Measurements from ENCODE around the gene AGMO. TPM values are rescaled to one million over a fixed set of nuclear protein-coding genes. Genes with fewer than 3 reads are reported as not detected.
"Not testable (repeated sequence)": the region's sequence is repeated elsewhere in the genome, so short reads cannot be mapped to it uniquely, and the experiment has no call there.

AGMO gene
- polyA plus RNA-seq, 3 donors: 0.26 to 2.4 (median 1.7) TPM

DNA sequence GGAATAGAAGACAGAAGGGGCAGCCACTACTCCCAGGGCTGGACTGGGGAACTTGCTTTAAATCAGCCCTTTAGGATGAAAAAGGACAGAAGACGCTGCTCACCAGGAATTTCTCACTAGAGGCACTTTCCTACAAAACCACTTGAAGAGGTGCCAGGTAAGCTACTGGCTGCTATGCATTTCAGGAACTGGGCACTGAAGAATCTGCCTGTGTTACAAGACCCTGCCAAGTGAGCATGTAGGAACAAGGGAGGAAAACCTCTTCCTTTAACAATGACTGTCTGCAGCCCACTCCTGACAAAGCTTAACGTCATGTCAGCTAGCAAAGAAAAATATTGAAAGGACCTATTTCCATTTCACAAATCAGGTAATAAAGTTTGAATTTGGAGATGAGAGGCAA lies 5.8 kb upstream of the AGMO start:
- no peak overlapping the region for H3K27ac ChIP-seq (ENCODE audit: low read depth, low read length)
- 63 to 80% (median 70%) methylated on average over 2 of the region's 2 CpGs for WGBS, 3 donors

DNA sequence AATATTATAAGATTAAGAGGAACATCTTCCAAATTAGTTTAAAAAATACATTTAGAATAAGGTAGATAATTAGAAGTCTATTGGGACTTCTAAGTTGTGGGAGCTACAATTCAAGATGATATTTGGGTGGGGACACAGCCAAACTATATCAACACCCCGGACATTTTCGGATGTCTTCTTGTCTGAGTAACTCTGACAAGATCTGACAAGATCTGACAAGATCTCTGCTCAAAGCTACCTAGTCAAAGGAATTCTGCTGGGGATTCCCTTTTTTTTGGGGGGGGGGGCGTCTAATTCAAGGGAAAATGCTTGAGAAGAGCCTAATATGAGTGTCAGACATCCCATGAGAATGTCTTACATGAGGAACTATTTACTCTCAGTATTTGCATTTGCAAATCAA lies 5.2 kb upstream of the AGMO start:
- 72 to 79% (median 72%) methylated on average over 3 of the region's 3 CpGs for WGBS, 3 donors
- H3K27ac ChIP-seq (ENCODE audit: low read depth, low read length): no peak overlapping the region

DNA sequence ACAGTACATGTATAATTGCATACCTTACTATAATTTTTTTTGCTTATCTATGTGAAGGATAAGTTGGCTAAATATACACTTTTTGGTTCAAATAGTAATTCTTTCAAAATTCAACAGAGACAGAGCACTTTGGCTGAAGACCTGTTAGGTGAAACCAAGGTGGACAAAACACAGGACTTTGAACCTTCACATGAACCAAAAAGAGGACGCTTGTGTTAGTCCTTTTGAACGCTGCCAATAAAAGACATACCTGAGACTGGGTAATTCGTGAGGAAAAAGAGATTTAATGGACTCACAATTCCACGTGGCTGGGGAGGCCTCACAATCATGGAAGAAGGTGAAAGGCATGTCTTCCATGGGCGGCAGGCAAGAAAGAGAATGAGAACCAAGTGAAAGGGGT lies 4.7 kb upstream of the AGMO start:
- 70 to 86% (median 83%) methylated on average over 5 of the region's 5 CpGs for WGBS, 3 donors
- H3K27ac ChIP-seq (ENCODE audit: low read depth, low read length): no peak overlapping the region

DNA sequence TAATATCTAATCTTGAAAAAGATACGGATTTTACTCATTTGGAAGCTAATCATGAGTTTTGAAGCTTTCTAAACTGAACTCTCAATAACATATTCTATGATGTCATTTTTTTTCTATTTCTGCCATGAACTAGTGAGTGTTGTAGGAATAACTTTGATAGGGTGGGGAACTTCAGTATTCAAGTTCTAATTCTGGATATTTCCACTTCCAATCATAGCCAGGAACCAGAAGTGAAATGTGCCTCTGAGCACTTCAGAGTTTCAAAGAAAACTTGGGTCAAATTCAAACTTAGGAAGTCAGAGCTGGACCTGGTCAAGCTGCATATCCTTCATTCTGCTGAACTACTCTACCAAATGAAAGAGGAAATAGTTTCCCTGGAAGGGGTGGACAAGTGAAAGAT lies 847 bp downstream of the AGMO start:
- no peak overlapping the region for H3K27ac ChIP-seq (ENCODE audit: low read depth, low read length)
- WGBS, 3 donors: 45 to 64% (median 63%) methylated on average over 1 of the region's 1 CpG

DNA sequence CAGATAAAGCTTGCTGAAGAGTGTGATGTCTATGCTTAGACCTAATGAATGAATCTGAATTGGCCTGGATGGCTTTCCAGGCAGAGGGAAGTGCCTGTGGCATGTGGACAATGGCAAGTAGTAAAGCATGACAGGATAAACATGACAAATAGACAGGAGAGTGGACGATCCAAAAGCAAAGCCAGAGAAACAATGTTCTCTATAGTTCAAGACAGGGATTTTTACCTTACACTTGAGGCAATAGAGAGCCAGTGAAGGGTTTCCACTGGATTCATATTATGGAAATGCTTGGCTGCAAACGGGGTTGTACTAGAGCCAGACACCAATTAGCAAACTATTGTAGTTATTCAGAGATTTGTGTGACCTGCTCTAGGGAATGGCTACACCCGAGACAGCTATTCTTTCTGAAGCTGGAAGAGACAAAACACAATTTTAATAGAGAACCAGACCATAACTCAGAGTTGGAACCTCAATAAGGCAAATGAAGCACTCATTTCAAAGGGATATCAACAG lies 2.3 kb downstream of the AGMO start:
- H3K27ac ChIP-seq (ENCODE audit: low read depth, low read length): no peak overlapping the region
- WGBS, 3 donors: 59 to 67% (median 63%) methylated on average over 3 of the region's 3 CpGs

DNA sequence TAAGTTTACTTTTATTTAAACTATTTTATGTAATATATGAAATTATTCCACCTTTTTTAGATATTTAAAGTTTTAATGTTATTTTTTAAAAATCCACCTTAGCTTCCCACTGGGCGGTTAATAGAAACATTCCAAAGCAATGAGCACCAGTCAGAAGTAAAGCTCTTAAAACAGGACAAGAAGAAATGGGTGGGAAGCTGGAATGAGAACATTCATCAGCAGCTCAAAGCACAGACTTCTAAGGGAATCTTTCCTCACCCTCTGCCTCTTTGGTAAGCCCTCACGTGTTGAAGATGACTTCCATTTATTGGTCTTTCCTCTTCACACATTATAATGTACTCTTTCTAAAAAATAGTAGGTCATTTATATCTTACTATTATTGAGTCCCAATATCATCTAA lies 3.1 kb downstream of the AGMO start:
- no peak overlapping the region for H3K27ac ChIP-seq (ENCODE audit: low read depth, low read length)
- 66 to 77% (median 70%) methylated on average over 2 of the region's 2 CpGs for WGBS, 3 donors

DNA sequence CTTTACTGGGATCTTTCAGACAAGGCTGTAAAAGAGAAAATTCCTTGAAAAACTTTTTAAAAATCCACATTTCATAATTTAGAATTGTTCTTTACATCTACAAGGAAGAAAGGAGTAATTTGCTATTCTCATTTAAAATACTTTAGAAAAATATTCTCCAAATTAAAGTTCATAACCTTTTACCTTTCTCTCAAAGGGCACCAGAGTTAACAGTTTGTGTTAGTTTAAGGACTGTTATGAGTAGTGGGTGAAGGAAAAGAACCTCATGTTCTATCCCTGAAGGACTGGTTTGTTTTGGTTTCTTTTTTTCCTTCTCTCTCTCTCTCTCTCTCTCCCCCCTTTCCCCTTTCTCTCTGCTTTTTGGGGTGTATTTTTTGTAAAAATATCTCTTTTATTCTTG lies 4.1 kb downstream of the AGMO start:
- H3K27ac ChIP-seq (ENCODE audit: low read depth, low read length): no peak overlapping the region

DNA sequence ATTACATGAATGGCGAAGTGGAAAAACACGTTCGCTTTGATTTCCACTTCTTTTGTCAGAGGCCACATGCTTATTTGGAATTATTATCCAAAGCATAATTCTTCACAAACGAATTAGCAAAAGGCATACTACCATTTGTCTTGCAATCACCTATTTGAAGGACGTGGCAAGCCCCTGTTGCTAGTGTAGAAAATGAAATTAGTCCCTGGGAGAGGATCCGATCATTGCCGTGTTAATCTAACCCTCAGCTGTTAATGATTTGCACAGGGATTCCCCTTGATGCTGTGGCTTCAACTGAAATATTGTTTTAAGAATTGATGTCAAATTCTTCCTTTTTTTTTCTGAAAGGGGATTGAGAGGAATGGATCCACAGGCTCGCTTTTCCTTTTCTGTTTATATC lies 4.6 kb downstream of the AGMO start:
- no peak overlapping the region for H3K27ac ChIP-seq (ENCODE audit: low read depth, low read length)
- WGBS, 3 donors: 58 to 75% (median 64%) methylated on average over 8 of the region's 8 CpGs

DNA sequence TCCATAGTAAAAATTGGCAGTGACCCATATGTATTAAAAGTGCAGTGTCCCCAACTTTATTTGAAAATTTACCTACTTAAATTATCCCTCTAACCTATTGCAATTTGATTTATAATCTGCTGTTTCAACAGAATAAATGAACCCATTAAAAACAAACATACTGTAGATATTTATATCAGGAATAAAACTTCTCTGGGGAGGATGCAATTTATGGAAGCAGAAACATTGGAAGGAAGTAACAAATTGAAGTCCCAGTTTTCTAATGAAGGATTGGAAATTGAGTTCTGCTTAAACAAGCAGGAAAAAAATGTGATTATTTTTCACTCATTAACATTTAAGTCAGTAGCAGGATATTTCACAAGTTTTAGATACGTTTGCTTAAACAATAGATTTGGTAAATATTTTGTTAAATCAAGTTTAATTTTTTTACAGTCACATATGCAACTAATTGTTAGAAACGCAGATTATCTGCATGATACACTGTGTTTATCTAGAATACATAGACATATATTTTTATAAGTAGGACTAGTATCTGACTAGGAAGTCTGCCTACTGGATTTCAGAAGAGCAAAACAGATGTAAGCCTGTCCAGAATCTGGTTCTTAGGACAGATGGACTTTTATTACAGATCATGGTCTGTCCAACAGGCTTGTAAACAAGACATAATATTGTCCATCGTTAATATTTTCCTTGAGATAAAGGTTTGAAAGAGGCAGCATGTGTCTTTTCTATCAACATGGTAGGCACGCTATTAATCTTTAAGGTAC lies 5.3 kb downstream of the AGMO start:
- WGBS, 3 donors: 56 to 67% (median 63%) methylated on average over 4 of the region's 4 CpGs
- H3K27ac ChIP-seq (ENCODE audit: low read depth, low read length): no peak overlapping the region

DNA sequence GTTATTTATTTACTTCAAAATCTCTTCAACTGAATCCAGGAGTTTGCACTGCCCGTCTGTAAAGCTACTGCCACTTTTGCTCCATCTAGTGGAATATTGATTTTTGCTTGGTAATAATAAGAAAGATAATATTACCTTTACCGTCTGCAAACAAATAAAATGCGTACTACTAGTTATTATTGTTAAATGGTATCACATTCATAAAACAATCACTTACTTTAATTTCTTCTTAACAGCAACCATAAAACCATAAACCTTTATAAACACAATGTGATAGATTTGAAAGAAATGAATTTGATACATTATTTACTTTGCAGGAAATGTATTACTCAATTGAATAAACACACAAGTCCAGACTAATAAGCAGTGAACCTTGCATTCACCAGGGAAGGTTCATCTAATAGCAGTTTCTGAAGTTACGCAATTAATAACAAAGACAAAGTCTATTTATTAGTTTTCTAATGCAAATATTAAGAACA lies 6.4 kb downstream of the AGMO start:
- WGBS, 3 donors: 29 to 58% (median 45%) methylated on average over 4 of the region's 4 CpGs
- no peak overlapping the region for H3K27ac ChIP-seq (ENCODE audit: low read depth, low read length)

DNA sequence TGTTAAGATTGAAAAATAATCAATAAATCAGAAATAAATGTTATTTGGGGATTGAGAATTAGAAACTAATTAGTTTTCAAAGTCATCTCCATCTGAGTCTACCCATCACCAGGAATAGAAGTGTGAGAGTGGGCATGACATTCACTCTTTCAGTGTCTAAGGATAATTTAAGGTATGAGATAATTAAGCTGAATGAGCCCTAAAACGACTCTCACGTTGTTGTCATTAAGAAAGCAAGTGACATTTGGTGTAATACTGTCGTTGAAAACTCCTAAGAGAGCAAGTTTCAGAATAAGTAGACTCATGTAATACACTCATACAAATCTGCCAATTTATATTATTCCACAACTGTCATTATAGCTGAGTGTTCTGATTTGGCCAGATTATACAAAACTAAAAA lies 7.1 kb downstream of the AGMO start:
- 40 to 54% (median 52%) methylated on average over 3 of the region's 3 CpGs for WGBS, 3 donors
- H3K27ac ChIP-seq (ENCODE audit: low read depth, low read length): no peak overlapping the region

DNA sequence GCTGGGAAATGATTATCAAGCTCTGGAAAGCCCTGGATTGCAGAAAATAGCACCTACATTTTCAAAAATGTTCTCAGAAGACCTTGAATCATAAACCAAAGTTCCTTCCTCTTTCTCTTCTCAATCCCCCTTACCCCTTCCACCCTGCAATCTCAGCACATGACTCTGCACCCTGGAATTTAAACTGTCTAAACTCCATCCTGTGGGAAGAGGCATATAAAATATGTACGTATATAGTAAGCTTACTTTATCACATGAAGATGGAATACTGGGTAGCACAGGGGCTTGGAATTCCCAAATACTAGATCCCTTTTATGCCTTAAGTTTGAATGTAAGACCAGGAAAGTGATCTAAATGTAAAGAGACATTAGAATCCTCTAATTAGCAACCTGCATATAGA lies 7.7 kb downstream of the AGMO start:
- 74 to 79% (median 79%) methylated on average over 1 of the region's 1 CpG for WGBS, 3 donors
- H3K27ac ChIP-seq (ENCODE audit: low read depth, low read length): no peak overlapping the region

DNA sequence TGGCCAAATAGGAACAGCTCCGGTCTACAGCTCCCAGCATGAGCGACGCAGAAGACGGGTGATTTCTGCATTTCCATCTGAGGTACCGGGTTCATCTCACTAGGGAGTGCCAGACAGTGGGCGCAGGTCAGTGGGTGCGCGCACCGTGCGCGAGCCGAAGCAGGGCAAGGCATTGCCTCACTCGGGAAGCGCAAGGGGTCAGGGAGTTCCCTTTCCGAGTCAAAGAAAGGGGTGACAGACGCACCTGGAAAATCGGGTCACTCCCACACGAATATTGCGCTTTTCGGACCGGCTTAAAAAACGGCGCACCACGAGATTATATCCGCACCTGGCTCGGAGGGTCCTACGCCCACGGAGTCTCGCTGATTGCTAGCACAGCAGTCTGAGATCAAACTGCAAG lies 14.5 kb downstream of the AGMO start:
- 53 to 83% (median 76%) methylated on average over 13 to 20 of the region's 29 CpGs for WGBS, 3 donors

DNA sequence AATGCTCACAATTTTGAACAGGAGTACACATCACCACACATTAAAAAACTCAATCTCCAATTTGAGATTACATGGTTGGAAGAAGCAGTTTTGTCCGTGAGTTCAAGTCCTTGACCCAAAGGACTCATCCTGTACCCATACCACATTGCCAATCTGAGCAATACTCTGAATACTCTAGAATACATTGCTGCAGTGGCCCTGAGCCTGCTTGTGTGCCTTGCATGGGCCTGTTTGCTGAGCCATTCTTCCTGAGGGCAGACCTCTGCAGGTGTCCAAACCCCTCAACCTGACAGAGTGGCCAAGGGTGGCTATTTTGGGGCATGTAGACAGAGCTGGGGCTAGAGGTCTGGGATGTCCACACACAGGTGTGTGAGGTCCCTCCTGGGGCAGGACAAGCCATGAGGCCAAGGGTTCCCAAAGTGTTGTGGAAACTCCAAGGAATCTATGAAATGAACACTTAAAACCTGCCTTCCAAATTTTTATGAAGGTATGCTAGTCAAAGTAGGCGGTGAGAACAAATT lies 15.5 kb downstream of the AGMO start:
- WGBS, 3 donors: 82 to 92% (median 90%) methylated on average over 2 of the region's 2 CpGs
- no peak overlapping the region for H3K27ac ChIP-seq (ENCODE audit: low read depth, low read length)

More for the DNA sequence above, 14.5 kb downstream of the AGMO start:
- not testable (repeated sequence) for H3K27ac ChIP-seq (ENCODE audit: low read depth, low read length)

DNA sequence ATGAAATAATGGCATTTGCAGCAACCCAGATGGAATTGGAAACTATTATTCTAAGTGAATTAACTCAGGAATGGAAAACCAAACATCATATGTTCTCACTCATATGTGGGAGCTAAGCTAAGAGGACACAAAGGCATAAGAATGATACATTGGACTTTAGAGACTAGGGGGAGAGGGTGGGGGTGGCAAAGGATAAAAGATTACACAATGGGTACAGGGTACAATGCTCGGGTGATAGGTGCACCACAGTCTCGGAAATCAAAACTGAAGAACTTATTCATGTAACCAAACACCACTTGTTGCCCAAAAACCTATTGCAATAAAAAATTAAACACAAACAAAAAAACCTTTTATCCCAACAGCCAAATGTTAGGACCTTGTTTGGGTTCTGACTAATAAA lies 17.8 kb downstream of the AGMO start:
- no peak overlapping the region for H3K27ac ChIP-seq (ENCODE audit: low read depth, low read length)
- 70 to 95% (median 91%) methylated on average over 2 of the region's 2 CpGs for WGBS, 3 donors

DNA sequence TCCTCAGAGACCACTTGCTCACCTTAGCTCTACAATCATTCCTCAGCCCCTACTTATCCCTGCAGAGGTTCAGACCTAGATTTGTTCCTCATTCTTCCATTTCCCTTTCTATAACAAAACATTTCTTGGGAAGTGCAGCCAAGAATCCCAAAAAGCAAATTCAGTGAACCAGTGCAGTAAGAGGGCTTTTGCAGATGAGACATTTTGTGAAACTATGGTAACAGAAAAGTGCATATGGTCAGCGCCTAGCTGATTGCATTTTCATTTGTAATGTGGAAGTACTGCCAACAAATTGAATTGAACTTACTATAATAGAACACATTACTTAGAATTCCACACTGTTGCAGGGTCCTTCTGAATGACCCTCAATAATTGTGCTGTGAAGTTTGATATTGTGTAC lies 18.6 kb downstream of the AGMO start:
- H3K27ac ChIP-seq (ENCODE audit: low read depth, low read length): no peak overlapping the region
- WGBS, 3 donors: 83 to 89% (median 85%) methylated on average over 1 of the region's 1 CpG

DNA sequence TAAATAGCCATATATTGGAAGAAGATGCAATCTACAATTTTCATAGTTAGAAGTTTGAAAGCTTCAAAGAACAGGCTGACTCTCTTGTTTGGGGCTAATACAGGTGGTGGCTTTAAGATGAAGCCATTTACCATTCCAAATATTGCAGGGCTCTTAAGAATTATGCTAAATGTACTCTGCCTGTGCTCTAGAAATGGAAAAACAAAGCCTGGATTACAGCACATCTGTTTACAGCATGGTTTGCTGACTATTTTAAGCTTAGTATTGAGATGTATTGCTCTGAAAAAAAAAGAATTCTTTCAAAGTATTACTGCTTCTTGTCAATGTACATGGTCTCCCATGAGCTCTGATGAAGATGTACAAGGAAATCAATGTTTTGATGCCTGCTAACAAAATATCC lies 34.2 kb downstream of the AGMO start:
- no peak overlapping the region for H3K27ac ChIP-seq (ENCODE audit: low read depth, low read length)

DNA sequence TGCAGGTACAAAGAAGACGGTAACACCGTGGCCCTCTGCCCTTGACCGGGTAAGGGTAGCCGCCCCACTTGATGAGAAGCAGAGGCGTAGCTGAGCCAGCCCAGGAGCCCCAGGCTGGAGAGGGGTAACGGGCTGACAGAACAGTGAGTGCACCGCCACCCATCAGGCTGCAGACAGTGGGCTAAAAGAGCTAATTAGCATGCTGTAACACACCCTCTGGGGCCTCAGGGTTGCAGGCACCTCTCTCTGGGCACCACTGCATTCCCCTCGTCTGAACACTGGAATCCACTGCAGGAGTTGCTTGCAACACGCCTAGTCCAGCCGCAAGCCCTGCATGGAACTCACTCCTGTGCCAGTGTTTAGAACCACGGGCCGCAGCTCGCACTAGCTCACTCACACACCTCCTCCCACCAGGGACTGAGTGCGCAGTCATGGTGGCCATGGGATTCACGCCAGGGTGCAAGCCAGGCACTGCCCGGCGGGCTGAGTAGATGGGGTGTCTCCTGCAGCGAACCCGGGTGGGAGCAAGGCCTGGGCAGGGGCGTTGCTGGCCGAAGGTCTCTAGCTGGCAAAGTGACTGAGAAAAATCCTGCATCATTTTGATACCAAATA lies 36.1 kb downstream of the AGMO start:
- WGBS, 3 donors: 94 to 96% (median 95%) methylated on average over 21 of the region's 21 CpGs
- no peak overlapping the region for H3K27ac ChIP-seq (ENCODE audit: low read depth, low read length)

DNA sequence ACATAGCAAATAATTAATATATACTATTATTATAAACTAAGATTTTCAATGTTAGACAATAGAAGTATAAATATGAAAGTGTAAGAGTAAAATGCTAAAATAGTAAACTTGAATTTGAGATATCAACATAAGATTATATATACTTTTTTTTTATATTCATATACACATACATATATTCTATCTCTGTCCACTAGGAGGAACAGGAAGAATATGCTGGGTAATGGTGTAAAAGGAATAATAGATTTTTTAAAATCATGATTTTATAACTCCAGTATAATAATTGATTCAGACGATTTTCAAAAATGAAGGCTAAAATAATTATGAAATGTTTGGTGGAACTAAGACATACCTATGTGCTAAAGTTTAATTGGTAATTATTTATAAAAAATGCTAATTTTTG lies 37.7 kb downstream of the AGMO start:
- no peak overlapping the region for H3K27ac ChIP-seq (ENCODE audit: low read depth, low read length)
- 87 to 95% (median 89%) methylated on average over 1 of the region's 1 CpG for WGBS, 3 donors

DNA sequence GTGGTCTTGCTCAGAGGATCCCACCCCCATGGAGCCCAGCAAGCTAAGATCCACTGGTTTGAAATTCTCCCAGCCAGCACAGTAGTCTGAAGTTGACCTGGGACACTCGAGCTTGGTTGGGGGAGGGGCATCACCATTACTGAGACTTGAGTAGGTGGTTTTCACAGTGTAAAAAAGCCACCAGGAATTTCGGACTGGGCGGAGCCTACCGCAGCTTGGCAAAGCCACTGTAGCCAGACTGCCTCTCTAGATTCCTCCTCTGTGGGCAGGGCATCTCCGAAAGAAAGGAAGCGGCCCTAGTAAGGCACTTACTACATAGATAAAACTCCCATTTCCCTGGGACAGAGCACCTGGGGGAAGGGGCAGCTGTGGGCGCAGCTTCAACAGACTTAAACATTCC lies 44.0 kb downstream of the AGMO start:
- 83 to 94% (median 89%) methylated on average over 7 of the region's 7 CpGs for WGBS, 3 donors
- H3K27ac ChIP-seq (ENCODE audit: low read depth, low read length): not testable (repeated sequence)
